HEK293 (cell line): Measurements from ENCODE around the gene ACTG2.

Experiments
- CTCF ChIA-PET: fragments of 350-600 bp; formaldehyde crosslinking; extraction: SDS; loops from one replicate; lab custom pipeline; 2021; ENCODE audit warnings: antibody characterized with exemption; lab: Yijun Ruan, JAX
- POLR2A ChIA-PET: fragments of 300-600 bp; formaldehyde crosslinking; extraction: SDS; loops from one replicate; lab custom pipeline; 2020; ENCODE audit warnings: antibody characterized with exemption, inconsistent platforms; lab: Yijun Ruan, JAX
- H3K27ac ChIP-seq: fragments of 200-500 bp; sonication (Bioruptor generic); 2 replicates; pipeline ENCODE4 v1.5.1; 2014; ENCODE audit warnings: low read depth, low read length, control low read depth, inconsistent platforms; ENCODE audit errors: extremely low read depth
- H3K36me3 ChIP-seq, 2 experiments: fragments of 200-500 bp in 1 of 2; sonication (Bioruptor generic) in 1 of 2; 1 replicate in 1 of 2; 2 replicates in 1 of 2; pipeline ENCODE4 v1.5.1; 2014 to 2017; ENCODE audit warnings: inconsistent platforms in 2 of 2, low read length in 2 of 2; ENCODE audit not compliant: control insufficient read depth in 2 of 2, insufficient read depth in 1 of 2
- H3K4me1 ChIP-seq: fragments of 200-500 bp; sonication (Bioruptor generic); 2 replicates; pipeline ENCODE4 v1.5.1; 2014; ENCODE audit warnings: mild to moderate bottlenecking, low read length, inconsistent platforms; ENCODE audit not compliant: control insufficient read depth, insufficient read depth
- H3K4me3 ChIP-seq: 2 replicates; pipeline ENCODE4 v1.5.1; 2011; ENCODE audit warnings: low read depth, mild to moderate bottlenecking, control low read depth, low read length, moderate library complexity
- H3K9me3 ChIP-seq: fragments of 200-500 bp; sonication (Bioruptor generic); 2 replicates; pipeline ENCODE4 v1.5.1; 2014; ENCODE audit warnings: low read depth, low read length, inconsistent platforms; ENCODE audit not compliant: control insufficient read depth, insufficient read depth
- GLI4 ChIP-seq: fragments of 450-650 bp; formaldehyde crosslinking; IDR thresholded peaks from 2 replicates; pipeline ENCODE4 v1.5.1; 2016; ENCODE audit warnings: missing biosample characterization, missing genetic modification characterization
- KLF8 ChIP-seq: fragments of 450-650 bp; formaldehyde crosslinking; IDR thresholded peaks from 2 replicates; pipeline ENCODE4 v1.5.1; 2016; ENCODE audit warnings: missing biosample characterization, missing genetic modification characterization
- TCF7L2 ChIP-seq: IDR thresholded peaks from 2 replicates; pipeline ENCODE4 v1.6.1; 2011; ENCODE audit warnings: low read depth, mild to moderate bottlenecking, inconsistent platforms, low read length, moderate library complexity, borderline replicate concordance
- ZBTB1 ChIP-seq: fragments of 450-650 bp; formaldehyde crosslinking; IDR thresholded peaks from 2 replicates; pipeline ENCODE4 v1.5.1; 2016; ENCODE audit warnings: missing biosample characterization, missing genetic modification characterization
- ZBTB7A ChIP-seq: fragments of 450-650 bp; formaldehyde crosslinking; IDR thresholded peaks from 2 replicates; pipeline ENCODE4 v1.5.1; 2016; ENCODE audit warnings: low read depth, missing biosample characterization, missing genetic modification characterization
- ZBTB8A ChIP-seq: fragments of 450-650 bp; formaldehyde crosslinking; IDR thresholded peaks from 2 replicates; pipeline ENCODE4 v1.5.1; 2016; ENCODE audit warnings: missing biosample characterization, missing genetic modification characterization
- ZFHX2 ChIP-seq: fragments of 450-650 bp; formaldehyde crosslinking; conservative IDR thresholded peaks from 2 replicates; pipeline ENCODE4 v1.5.1; 2016; ENCODE audit warnings: missing biosample characterization, missing genetic modification characterization
- ZNF133 ChIP-seq: fragments of 450-650 bp; formaldehyde crosslinking; IDR thresholded peaks from 2 replicates; pipeline ENCODE4 v1.5.1; 2016; ENCODE audit warnings: missing biosample characterization, missing genetic modification characterization
- ZNF157 ChIP-seq: fragments of 450-650 bp; formaldehyde crosslinking; IDR thresholded peaks from 2 replicates; pipeline ENCODE4 v1.5.1; 2016; ENCODE audit warnings: missing biosample characterization, missing genetic modification characterization
- ZNF169 ChIP-seq: fragments of 450-650 bp; formaldehyde crosslinking; IDR thresholded peaks from 2 replicates; pipeline ENCODE4 v1.5.1; 2016; ENCODE audit warnings: missing biosample characterization, missing genetic modification characterization
- ZNF239 ChIP-seq: fragments of 450-650 bp; formaldehyde crosslinking; IDR thresholded peaks from 2 replicates; pipeline ENCODE4 v1.5.1; 2016; ENCODE audit warnings: missing biosample characterization, missing genetic modification characterization
- ZNF354C ChIP-seq: fragments of 450-650 bp; formaldehyde crosslinking; IDR thresholded peaks from 2 replicates; pipeline ENCODE4 v1.5.1; 2016; ENCODE audit warnings: missing biosample characterization, missing genetic modification characterization, low read depth, borderline replicate concordance
- ZNF366 ChIP-seq: fragments of 450-650 bp; formaldehyde crosslinking; conservative IDR thresholded peaks from 2 replicates; pipeline ENCODE4 v1.5.1; 2016; ENCODE audit warnings: missing biosample characterization, missing genetic modification characterization
- ZNF423 ChIP-seq: fragments of 450-650 bp; formaldehyde crosslinking; IDR thresholded peaks from 2 replicates; pipeline ENCODE4 v1.5.1; 2016; ENCODE audit warnings: missing biosample characterization, missing genetic modification characterization
- ZNF514 ChIP-seq: fragments of 450-650 bp; formaldehyde crosslinking; IDR thresholded peaks from 2 replicates; pipeline ENCODE4 v1.5.1; 2016; ENCODE audit warnings: missing biosample characterization, missing genetic modification characterization
- ZNF521 ChIP-seq: fragments of 450-650 bp; formaldehyde crosslinking; IDR thresholded peaks from 2 replicates; pipeline ENCODE4 v1.5.1; 2017; ENCODE audit warnings: missing biosample characterization, mild to moderate bottlenecking, missing genetic modification characterization
- ZNF544 ChIP-seq: fragments of 450-650 bp; formaldehyde crosslinking; IDR thresholded peaks from 2 replicates; pipeline ENCODE4 v1.5.0; 2017; ENCODE audit warnings: missing biosample characterization, missing genetic modification characterization
- ZNF555 ChIP-seq: fragments of 450-650 bp; formaldehyde crosslinking; conservative IDR thresholded peaks from 2 replicates; pipeline ENCODE4 v1.5.1; 2017; ENCODE audit warnings: missing biosample characterization, mild to moderate bottlenecking, missing genetic modification characterization, inconsistent platforms
- ZNF596 ChIP-seq: fragments of 450-650 bp; IDR thresholded peaks from 2 replicates; pipeline ENCODE4 v1.5.0; 2018; ENCODE audit warnings: missing biosample characterization, mild to moderate bottlenecking, missing genetic modification characterization, moderate library complexity
- ZNF621 ChIP-seq: fragments of 450-650 bp; formaldehyde crosslinking; IDR thresholded peaks from 2 replicates; pipeline ENCODE4 v1.5.1; 2017; ENCODE audit warnings: missing biosample characterization, missing genetic modification characterization
- ZNF626 ChIP-seq: fragments of 450-650 bp; sonication (Bioruptor Pico); formaldehyde crosslinking; IDR thresholded peaks from 2 replicates; pipeline ENCODE4 v1.5.1; 2018; ENCODE audit warnings: missing biosample characterization, missing genetic modification characterization, inconsistent platforms
- ZNF660 ChIP-seq: fragments of 450-650 bp; IDR thresholded peaks from 2 replicates; pipeline ENCODE4 v1.5.1; 2018; ENCODE audit warnings: missing biosample characterization, mild to moderate bottlenecking, missing genetic modification characterization
- ZNF670 ChIP-seq: fragments of 450-650 bp; formaldehyde crosslinking; IDR thresholded peaks from 2 replicates; pipeline ENCODE4 v1.5.1; 2016; ENCODE audit warnings: missing biosample characterization, missing genetic modification characterization, low read depth
- TF ChIP-seq, protein P1 (sequence below): fragments of 450-650 bp; formaldehyde crosslinking; IDR thresholded peaks from 2 replicates; pipeline ENCODE4 v1.5.1; 2016; ENCODE audit warnings: missing biosample characterization, missing genetic modification characterization
- TF ChIP-seq, protein P2 (sequence below): fragments of 450-650 bp; formaldehyde crosslinking; IDR thresholded peaks from 2 replicates; pipeline ENCODE4; 2016; ENCODE audit warnings: missing biosample characterization, missing genetic modification characterization

The ACTG2 gene

DNA sequence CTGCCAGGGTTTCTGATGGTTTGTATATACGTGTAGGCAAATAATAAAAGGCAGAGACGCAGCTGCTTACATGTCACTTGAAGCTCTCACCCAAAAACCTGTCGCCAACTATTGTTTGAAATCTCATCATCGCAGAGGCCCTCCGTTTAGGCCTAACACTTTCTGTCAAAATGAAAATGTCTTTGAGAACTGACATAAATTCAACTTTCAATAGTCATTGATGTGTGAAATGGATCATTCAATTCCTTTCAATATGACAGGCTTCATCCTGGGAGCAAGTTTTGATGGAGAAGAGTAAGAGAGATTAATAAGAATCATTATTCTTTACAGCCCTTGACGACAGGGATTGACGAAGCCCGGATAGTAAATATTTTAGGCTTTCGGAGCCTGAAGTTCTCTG, 2.7 kb downstream of the ACTG2 start:
- CTCF ChIA-PET: interaction anchor here (0.6 kb wide), 1 partner anchor 30 kb away, joined by 3 read pairs; no protein-coding TSS in a partner anchor
- Histone ChIP-seq H3K4me1 (no peaks in the 10 kb centered on the region), H3K36me3 (no peaks in the 10 kb centered on the region), H3K4me3 (no peak overlapping the region), H3K27ac (no peak overlapping the region), H3K9me3 (no peaks in the 10 kb centered on the region)
- no peak for TF ChIP-seq ZNF239 (tag by site-specific recombination)
- TF ChIP-seq ZNF157 (tag by site-specific recombination): no peak
- TF ChIP-seq ZNF133: no peak
- no peak for TF ChIP-seq ZNF670
- TF ChIP-seq ZBTB8A: no peak
- no peak for TF ChIP-seq GLI4 (tag by site-specific recombination)
- no peak for TF ChIP-seq ZNF514 (tag by site-specific recombination)
- no peak for TF ChIP-seq ZNF621 (tag by site-specific recombination)
- TF ChIP-seq ZNF660 (tag by site-specific recombination): no peak
- TF ChIP-seq ZNF354C (tag by site-specific recombination): no peak
- TF ChIP-seq ZNF544 (tag by site-specific recombination): no peak
- TF ChIP-seq ZNF423 (tag by site-specific recombination): no peak
- TF ChIP-seq, protein P1, sequence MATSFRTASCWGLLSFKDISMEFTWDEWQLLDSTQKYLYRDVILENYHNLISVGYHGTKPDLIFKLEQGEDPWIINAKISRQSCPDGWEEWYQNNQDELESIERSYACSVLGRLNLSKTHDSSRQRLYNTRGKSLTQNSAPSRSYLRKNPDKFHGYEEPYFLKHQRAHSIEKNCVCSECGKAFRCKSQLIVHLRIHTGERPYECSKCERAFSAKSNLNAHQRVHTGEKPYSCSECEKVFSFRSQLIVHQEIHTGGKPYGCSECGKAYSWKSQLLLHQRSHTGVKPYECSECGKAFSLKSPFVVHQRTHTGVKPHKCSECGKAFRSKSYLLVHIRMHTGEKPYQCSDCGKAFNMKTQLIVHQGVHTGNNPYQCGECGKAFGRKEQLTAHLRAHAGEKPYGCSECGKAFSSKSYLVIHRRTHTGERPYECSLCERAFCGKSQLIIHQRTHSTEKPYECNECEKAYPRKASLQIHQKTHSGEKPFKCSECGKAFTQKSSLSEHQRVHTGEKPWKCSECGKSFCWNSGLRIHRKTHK (tag by site-specific recombination): no peak
- TF ChIP-seq ZNF366 (tag by site-specific recombination): no peak
- POLR2A ChIA-PET: no interaction called here

DNA sequence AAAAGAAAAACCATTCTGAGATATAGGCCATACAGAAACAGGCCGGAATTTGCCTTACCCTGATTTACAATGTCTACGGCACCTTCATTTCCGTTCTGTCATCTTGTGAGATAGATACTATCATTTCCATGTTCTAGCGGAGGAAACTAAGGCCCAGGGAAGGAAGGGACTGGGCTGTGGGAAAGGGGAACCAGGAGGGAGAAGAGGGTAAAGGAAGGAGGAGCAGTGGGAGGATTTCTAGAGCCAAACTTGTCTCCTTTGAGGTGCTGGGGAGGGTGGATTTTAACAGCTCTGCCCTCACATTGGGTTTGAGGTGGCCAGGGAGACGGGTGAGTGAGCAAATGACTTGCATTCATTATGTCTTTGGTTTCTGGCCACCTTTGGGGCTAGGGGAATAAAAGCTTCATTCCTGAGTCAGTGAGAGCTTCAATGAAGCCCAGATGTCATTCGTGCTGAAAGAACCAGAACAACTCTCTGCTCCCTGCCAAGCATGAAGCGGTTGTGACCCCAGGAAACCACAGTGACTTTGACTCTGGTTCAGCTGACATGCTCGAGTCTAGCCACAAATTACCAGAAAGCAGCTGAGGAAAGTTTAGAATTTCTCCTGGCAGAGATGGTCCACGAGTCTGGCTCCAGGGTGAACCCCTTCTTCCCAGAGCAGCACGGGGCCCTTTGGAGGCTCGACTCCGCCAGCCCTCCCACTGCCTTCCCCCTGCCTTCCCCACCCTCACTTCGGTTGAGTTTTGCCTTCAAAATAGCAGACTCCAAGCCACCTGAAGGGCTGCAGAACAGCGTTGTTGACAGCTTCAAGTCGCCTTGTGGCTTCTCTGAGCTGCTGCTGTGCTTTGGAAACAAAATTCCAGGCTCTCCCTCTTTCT, 3.8 kb downstream of the ACTG2 start:
- POLR2A ChIA-PET: no interaction called here
- Histone ChIP-seq H3K4me3 (no peak overlapping the region), H3K27ac (no peak overlapping the region), H3K4me1 (no peaks in the 10 kb centered on the region)
- CTCF ChIA-PET: interaction anchor here (0.5 to 1.2 kb wide), 4 partner anchors 8 to 301 kb away, joined by 3 to 4 read pairs (median 4); no protein-coding TSS in a partner anchor
- no peak for TF ChIP-seq KLF8 (tag by site-specific recombination)
- no peak for TF ChIP-seq ZNF239 (tag by site-specific recombination)
- TF ChIP-seq ZNF555 (tag by site-specific recombination): no peak
- no peak for TF ChIP-seq ZBTB8A
- TF ChIP-seq ZBTB7A: no peak
- TF ChIP-seq ZNF169 (tag by site-specific recombination): no peak
- no peak for TF ChIP-seq ZFHX2 (tag by site-specific recombination)
- TF ChIP-seq, protein P1 (tag by site-specific recombination): no peak
- TF ChIP-seq, protein P2, sequence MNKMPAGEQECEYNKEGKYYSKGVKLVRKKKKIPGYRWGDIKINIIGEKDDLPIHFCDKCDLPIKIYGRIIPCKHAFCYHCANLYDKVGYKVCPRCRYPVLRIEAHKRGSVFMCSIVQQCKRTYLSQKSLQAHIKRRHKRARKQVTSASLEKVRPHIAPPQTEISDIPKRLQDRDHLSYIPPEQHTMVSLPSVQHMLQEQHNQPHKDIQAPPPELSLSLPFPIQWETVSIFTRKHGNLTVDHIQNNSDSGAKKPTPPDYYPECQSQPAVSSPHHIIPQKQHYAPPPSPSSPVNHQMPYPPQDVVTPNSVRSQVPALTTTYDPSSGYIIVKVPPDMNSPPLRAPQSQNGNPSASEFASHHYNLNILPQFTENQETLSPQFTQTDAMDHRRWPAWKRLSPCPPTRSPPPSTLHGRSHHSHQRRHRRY: no peak
- TF ChIP-seq ZBTB1 (tag by site-specific recombination): no peak
- TF ChIP-seq ZNF521 (tag by site-specific recombination): no peak
- TF ChIP-seq ZNF596 (tag by site-specific recombination): no peak
- no peak for TF ChIP-seq TCF7L2
- TF ChIP-seq ZNF626 (tag by site-specific recombination): no peak
- TF ChIP-seq, all 188 proteins: peak for 0
- Histone ChIP-seq H3K36me3 (no peaks in the 10 kb centered on the region), H3K9me3 (no peaks in the 10 kb centered on the region)
